Natural killer cell treated with Interleukin-12 subunit alpha and Interleukin-12 subunit beta and Interleukin-15 and Interleukin-18, amount 100 ng/mL, for 72 hours (primary cell): ENCODE results near the gene RGR. TPM values are rescaled to one million over a fixed set of nuclear protein-coding genes. Genes with fewer than 3 reads are reported as not detected.

ENCODE experiments used
- ATAC-seq, 2 donors: fragments of 150-1000 bp; cut with Tn5 transposase in 1 of 2; sonication (Bioruptor Pico), chemical (Tn5 transposase) in 1 of 2; 2 replicates each; pipeline ENCODE4 v1.10.0; 2021
- DNase-seq: peaks from one replicate; pipeline ENCODE4 v3.0.0; 2022; ENCODE audit warnings: low spot score
- H3K27ac Mint-ChIP-seq, 2 donors: 1 replicate in 1 of 2; 2 replicates in 1 of 2; pipeline ENCODE4 v1.8.0; 2022; ENCODE audit warnings: mixed read lengths in 2 of 2, mild to moderate bottlenecking in 1 of 2, moderate library complexity in 1 of 2
- H3K27me3 Mint-ChIP-seq, 2 donors: 1 replicate in 1 of 2; 2 replicates in 1 of 2; pipeline ENCODE4 v1.8.0; 2022; ENCODE audit warnings: mixed read lengths in 2 of 2
- H3K36me3 Mint-ChIP-seq: one replicate; pipeline ENCODE4 v1.8.0; 2022; ENCODE audit warnings: mixed read lengths
- H3K4me1 Mint-ChIP-seq, 2 donors: 1 replicate in 1 of 2; 2 replicates in 1 of 2; pipeline ENCODE4 v1.8.0; 2022; ENCODE audit warnings: low read depth in 2 of 2, mixed read lengths in 2 of 2, mild to moderate bottlenecking in 1 of 2
- H3K4me3 Mint-ChIP-seq: one replicate; pipeline ENCODE4 v1.8.0; 2022; ENCODE audit warnings: mixed read lengths
- H3K9me3 Mint-ChIP-seq: 2 replicates; pipeline ENCODE4 v1.8.0; 2022; ENCODE audit warnings: mixed read lengths
- total RNA-seq, 2 donors: library from RNA; stranded (reverse); gene quantifications; one replicate each; pipeline ENCODE4 v1.2.3, GENCODE V29; 2022

Gene RGR
- total RNA-seq, 2 donors from 2014 or later, result not detected

- peaks cover 2 to 25% of the 10 kb centered on the region in 2 donors for H3K27me3 Mint-ChIP-seq
- H3K9me3 Mint-ChIP-seq, result no peaks in the 10 kb centered on the region
- H3K4me1 Mint-ChIP-seq, result peaks cover 0 to 4% of the 10 kb centered on the region in 2 donors
- no peak overlapping the region for H3K27ac Mint-ChIP-seq
- no peaks in the 10 kb centered on the region for H3K36me3 Mint-ChIP-seq
- ATAC-seq, result no peak
- no peak overlapping the region for H3K4me3 Mint-ChIP-seq
- DNase-seq, result no peak
Measured at GRCh38 chr10:84286695-84287094, 41.8 kb downstream of the RGR start.

- Mint-ChIP-seq H3K4me1 (peaks cover 0 to 4% of the 10 kb centered on the region in 2 donors), H3K4me3 (no peak overlapping the region), H3K9me3 (no peaks in the 10 kb centered on the region), H3K27ac (no peak overlapping the region), H3K27me3 (peaks cover 0 to 25% of the 10 kb centered on the region in 2 donors), H3K36me3 (no peaks in the 10 kb centered on the region)
- DNase-seq (no peak), ATAC-seq (no peak)
Measured at GRCh38 chr10:84288151-84288550, 43.3 kb downstream of the RGR start.

- ATAC-seq, result no peak
- Mint-ChIP-seq H3K9me3 (no peaks in the 10 kb centered on the region), H3K27me3 (peaks cover 0 to 25% of the 10 kb centered on the region in 2 donors), H3K4me3 (no peak overlapping the region), H3K36me3 (no peaks in the 10 kb centered on the region), H3K27ac (no peak overlapping the region), H3K4me1 (peaks cover 14 to 17% of the 10 kb centered on the region in 2 donors)
- DNase-seq, result no peak
Measured at GRCh38 chr10:84289521-84290200, 44.8 kb downstream of the RGR start.

GRCh38 chr10:84290235-84290634 is 45.4 kb downstream of the RGR start:
- no peaks in the 10 kb centered on the region for H3K9me3 Mint-ChIP-seq
- no peak overlapping the region for H3K4me3 Mint-ChIP-seq
- peaks cover 0 to 25% of the 10 kb centered on the region in 2 donors for H3K27me3 Mint-ChIP-seq
- ATAC-seq (no peak), DNase-seq (no peak)
- peaks cover 19% of the 10 kb centered on the region in 2 donors for H3K4me1 Mint-ChIP-seq
- H3K36me3 Mint-ChIP-seq, result no peaks in the 10 kb centered on the region
- no peak overlapping the region for H3K27ac Mint-ChIP-seq

GRCh38 chr10:84291384-84291783 is 46.5 kb downstream of the RGR start:
- ATAC-seq, result no peak

GRCh38 chr10:84292502-84292901 is 47.6 kb downstream of the RGR start:
- Mint-ChIP-seq H3K4me1 (peaks cover 19% of the 10 kb centered on the region in 2 donors), H3K4me3 (no peak overlapping the region), H3K9me3 (no peaks in the 10 kb centered on the region), H3K36me3 (no peaks in the 10 kb centered on the region), H3K27ac (no peak overlapping the region), H3K27me3 (peaks cover 0 to 23% of the 10 kb centered on the region in 2 donors)
- DNase-seq, result no peak
- no peak for ATAC-seq

More at GRCh38 chr10:84291384-84291783, 46.5 kb downstream of the RGR start:
- H3K9me3 Mint-ChIP-seq, result no peaks in the 10 kb centered on the region
- H3K27ac Mint-ChIP-seq, result no peak overlapping the region
- H3K4me3 Mint-ChIP-seq, result no peak overlapping the region
- no peak for DNase-seq
- peaks cover 0 to 25% of the 10 kb centered on the region in 2 donors for H3K27me3 Mint-ChIP-seq
- H3K36me3 Mint-ChIP-seq, result no peaks in the 10 kb centered on the region
- H3K4me1 Mint-ChIP-seq, result peaks cover 19% of the 10 kb centered on the region in 2 donors

GRCh38 chr10:84293171-84293570 is 48.3 kb downstream of the RGR start:
- DNase-seq, result no peak
- Mint-ChIP-seq H3K27me3 (peaks cover under 1 to 19% of the 10 kb centered on the region in 2 donors), H3K36me3 (no peaks in the 10 kb centered on the region), H3K4me1 (peaks cover 19% of the 10 kb centered on the region in 2 donors), H3K9me3 (no peaks in the 10 kb centered on the region), H3K27ac (peak overlapping the region; percentile 19 to 78), H3K4me3 (no peak overlapping the region)
- peak in 1 of 2 donors; percentile 13 for ATAC-seq

GRCh38 chr10:84293574-84294016 is 48.7 kb downstream of the RGR start:
- Mint-ChIP-seq H3K4me1 (peaks cover 19% of the 10 kb centered on the region in 2 donors), H3K9me3 (no peaks in the 10 kb centered on the region), H3K27me3 (peaks cover 3 to 19% of the 10 kb centered on the region in 2 donors), H3K36me3 (no peaks in the 10 kb centered on the region), H3K27ac (peak overlapping the region; percentile 19 to 78), H3K4me3 (no peak overlapping the region)
- ATAC-seq (peak; percentile 76 to 83), DNase-seq (peak; percentile 66)

- Mint-ChIP-seq H3K36me3 (no peaks in the 10 kb centered on the region), H3K4me1 (peaks cover 19% of the 10 kb centered on the region in 2 donors), H3K27ac (peak overlapping the region; percentile 19 to 78), H3K4me3 (peak overlapping the region; percentile 45), H3K27me3 (peaks cover 6 to 7% of the 10 kb centered on the region in 2 donors), H3K9me3 (no peaks in the 10 kb centered on the region)
- no peak for DNase-seq
- peak; percentile 57 to 67 for ATAC-seq
Measured at GRCh38 chr10:84294766-84295447, 50.1 kb downstream of the RGR start.

GRCh38 chr10:84296091-84296981 is 51.5 kb downstream of the RGR start:
- H3K4me3 Mint-ChIP-seq, result no peak overlapping the region
- H3K4me1 Mint-ChIP-seq, result peaks cover 17 to 19% of the 10 kb centered on the region in 2 donors
- no peak overlapping the region for H3K27ac Mint-ChIP-seq
- no peaks in the 10 kb centered on the region for H3K36me3 Mint-ChIP-seq
- H3K9me3 Mint-ChIP-seq, result no peaks in the 10 kb centered on the region
- H3K27me3 Mint-ChIP-seq, result peaks cover 6 to 7% of the 10 kb centered on the region in 2 donors
- ATAC-seq (no peak), DNase-seq (no peak)

GRCh38 chr10:84298057-84298456 is 53.2 kb downstream of the RGR start:
- peaks cover 8 to 10% of the 10 kb centered on the region in 2 donors for H3K27me3 Mint-ChIP-seq
- no peaks in the 10 kb centered on the region for H3K9me3 Mint-ChIP-seq
- H3K27ac Mint-ChIP-seq, result peak overlapping the region in 1 of 2 donors; percentile 12
- no peaks in the 10 kb centered on the region for H3K36me3 Mint-ChIP-seq
- DNase-seq (no peak), ATAC-seq (no peak)
- no peak overlapping the region for H3K4me3 Mint-ChIP-seq
- peaks cover 15 to 19% of the 10 kb centered on the region in 2 donors for H3K4me1 Mint-ChIP-seq

GRCh38 chr10:84302223-84302622 is 57.4 kb downstream of the RGR start:
- no peak overlapping the region for H3K4me3 Mint-ChIP-seq
- H3K27me3 Mint-ChIP-seq, result peaks cover 11 to 12% of the 10 kb centered on the region in 2 donors
- peaks cover 18% of the 10 kb centered on the region in 2 donors for H3K4me1 Mint-ChIP-seq
- H3K27ac Mint-ChIP-seq, result no peak overlapping the region
- ATAC-seq (no peak), DNase-seq (no peak)
- peaks cover 5% of the 10 kb centered on the region for H3K9me3 Mint-ChIP-seq
- peaks cover 4% of the 10 kb centered on the region for H3K36me3 Mint-ChIP-seq

GRCh38 chr10:84306751-84307384 is 62.0 kb downstream of the RGR start:
- H3K36me3 Mint-ChIP-seq, result peaks cover 4% of the 10 kb centered on the region

More at GRCh38 chr10:84306751-84307384, 62.0 kb downstream of the RGR start:
- Mint-ChIP-seq H3K4me1 (peaks cover 39 to 41% of the 10 kb centered on the region in 2 donors), H3K27me3 (peaks cover 4 to 7% of the 10 kb centered on the region in 2 donors), H3K9me3 (peaks cover 5% of the 10 kb centered on the region), H3K4me3 (peak overlapping the region; percentile 67), H3K27ac (peak overlapping the region; percentile 88 to 98)
- ATAC-seq, result peak; percentile 39 to 53
- DNase-seq, result no peak
